GM18499 (cell line): ENCODE data around the gene POLR3E.
"Not testable (repeated sequence)": the region's sequence is repeated elsewhere in the genome, so short reads cannot be mapped to it uniquely, and the experiment has no call there.

Experiments
- ATAC-seq: cut with Tn5 transposase; IDR thresholded peaks from one replicate; pipeline ENCODE4 v1.9.1; 2021; ENCODE audit warnings: moderate number of reproducible peaks; ENCODE audit not compliant: insufficient read depth, unreplicated experiment

Gene POLR3E

GRCh38 chr16:22291860-22292318 lies 5.3 kb upstream of the POLR3E start:
- ATAC-seq, result no peak

- ATAC-seq, result no peak
Observed at GRCh38 chr16:22292320-22292719, 4.9 kb upstream of the POLR3E start.

GRCh38 chr16:22293137-22294106 lies 3.8 kb upstream of the POLR3E start:
- ATAC-seq, result no peak

GRCh38 chr16:22296225-22297113 lies 740 bp upstream of the POLR3E start:
- no peak for ATAC-seq

GRCh38 chr16:22297871-22298733 lies 893 bp downstream of the POLR3E start:
- no peak for ATAC-seq

GRCh38 chr16:22299036-22299435 lies 1.8 kb downstream of the POLR3E start:
- no peak for ATAC-seq

GRCh38 chr16:22300427-22301071 lies 3.3 kb downstream of the POLR3E start:
- no peak for ATAC-seq

- ATAC-seq, result not testable (repeated sequence)
Observed at GRCh38 chr16:22301423-22301822, 4.2 kb downstream of the POLR3E start.

- ATAC-seq, result no peak
Observed at GRCh38 chr16:22302776-22303363, 5.7 kb downstream of the POLR3E start.

- no peak for ATAC-seq
Observed at GRCh38 chr16:22304411-22304810, 7.2 kb downstream of the POLR3E start.

GRCh38 chr16:22306788-22307187 lies 9.6 kb downstream of the POLR3E start:
- ATAC-seq, result no peak

- ATAC-seq, result no peak
Observed at GRCh38 chr16:22307838-22308237, 10.6 kb downstream of the POLR3E start.

GRCh38 chr16:22308824-22309520 lies 11.8 kb downstream of the POLR3E start:
- no peak for ATAC-seq

GRCh38 chr16:22311520-22311919 lies 14.3 kb downstream of the POLR3E start:
- no peak for ATAC-seq

- no peak for ATAC-seq
Observed at GRCh38 chr16:22312897-22313781, 15.9 kb downstream of the POLR3E start.

GRCh38 chr16:22313876-22314470 lies 16.8 kb downstream of the POLR3E start:
- no peak for ATAC-seq
